Stimulated activated CD4-positive, alpha-beta T cell treated with anti-CD3 and anti-CD28 coated beads, Interleukin-12 subunit alpha, Interleukin-12 subunit beta, amount 100 ng/mL, for 4 hours (primary cell): ENCODE results near the gene TOM1L1.

Experiments used
- DNase-seq: peaks from one replicate; pipeline ENCODE4 v3.0.0-alpha.2; 2020

The TOM1L1 gene

GRCh38 chr17:55002458-55002857, 101.8 kb downstream of the TOM1L1 start:
- DNase-seq: no peak

- no peak for DNase-seq
Observed at GRCh38 chr17:55004484-55004883, 103.8 kb downstream of the TOM1L1 start.

DNA sequence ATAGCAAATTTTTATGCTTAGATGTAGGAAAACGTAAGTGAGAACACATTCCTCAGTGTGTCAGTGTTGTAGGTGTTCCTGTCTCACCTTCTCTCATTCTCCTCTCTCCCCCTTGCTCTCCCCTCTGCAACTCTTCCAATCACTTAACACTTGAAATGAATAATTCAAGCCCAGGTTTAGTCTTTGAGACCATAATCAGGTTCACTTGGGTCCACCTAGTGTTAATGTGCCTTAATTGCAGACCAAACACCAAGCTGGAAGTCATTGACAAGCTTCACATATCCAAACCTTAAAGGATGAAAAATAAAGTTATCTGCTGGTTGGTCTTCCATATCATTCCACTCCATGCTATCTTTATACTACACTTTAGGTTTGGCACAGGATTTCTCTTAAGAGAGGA, 104.9 kb downstream of the TOM1L1 start:
- no peak for DNase-seq
